Esophagus (tissue), 2 donors: ENCODE measurements around the gene PLXNA2. TPM values are rescaled to one million over a fixed set of nuclear protein-coding genes. Genes with fewer than 3 reads are reported as not detected.

Experiments used
- H3K27ac ChIP-seq, 2 donors: one replicate each; pipeline ENCODE4 v1.5.1; 2013; ENCODE audit warnings: low read depth in 2 of 2, mild to moderate bottlenecking in 2 of 2, inconsistent platforms in 1 of 2, low read length in 1 of 2, moderate library complexity in 1 of 2
- H3K27me3 ChIP-seq, 2 donors: one replicate each; pipeline ENCODE4 v1.6.1; 2013; ENCODE audit warnings: low read length in 2 of 2, control low read depth in 1 of 2, mild to moderate bottlenecking in 1 of 2; ENCODE audit not compliant: insufficient read depth in 2 of 2, control insufficient read depth in 1 of 2
- H3K36me3 ChIP-seq, 2 donors: one replicate each; pipeline ENCODE4 v1.6.1; 2013; ENCODE audit warnings: low read length in 1 of 2; ENCODE audit not compliant: control insufficient read depth in 2 of 2, insufficient read depth in 2 of 2
- H3K4me1 ChIP-seq, 2 donors: one replicate each; pipeline ENCODE4 v1.6.1; 2013; ENCODE audit warnings: low read length in 1 of 2; ENCODE audit not compliant: control insufficient read depth in 2 of 2, insufficient read depth in 2 of 2
- H3K4me3 ChIP-seq, 2 donors: one replicate each; pipeline ENCODE4 v1.5.1; 2013; ENCODE audit warnings: low read length in 2 of 2, mild to moderate bottlenecking in 2 of 2, low read depth in 1 of 2, moderate library complexity in 1 of 2
- H3K9me3 ChIP-seq, 2 donors: one replicate each; pipeline ENCODE4 v1.6.1; 2013; ENCODE audit warnings: mild to moderate bottlenecking in 2 of 2, low read depth in 1 of 2, low read length in 1 of 2, moderate library complexity in 1 of 2; ENCODE audit not compliant: control insufficient read depth in 2 of 2, insufficient read depth in 1 of 2
- WGBS, 2 donors: extraction: QIAGEN DNeasy Blood & Tissue Kit; methylation state at CpG; one replicate each; pipeline ENCODE4 v1.1.7; 2013; 5-methylcytosine and 5-hydroxymethylcytosine counted together
- polyA plus RNA-seq, 2 donors: library from polyadenylated mRNA; stranded (reverse); fragments of 200-250 nt; gene quantifications; one replicate each; pipeline ENCODE4 v1.2.3, GENCODE V29; 2013
- donor health status: healthy with polysubstance abuse.
- donor health status: Bipolar disorder and iron deficiency.

PLXNA2 gene
- polyA plus RNA-seq, 2 donors: 12.6 to 25.5 TPM

DNA sequence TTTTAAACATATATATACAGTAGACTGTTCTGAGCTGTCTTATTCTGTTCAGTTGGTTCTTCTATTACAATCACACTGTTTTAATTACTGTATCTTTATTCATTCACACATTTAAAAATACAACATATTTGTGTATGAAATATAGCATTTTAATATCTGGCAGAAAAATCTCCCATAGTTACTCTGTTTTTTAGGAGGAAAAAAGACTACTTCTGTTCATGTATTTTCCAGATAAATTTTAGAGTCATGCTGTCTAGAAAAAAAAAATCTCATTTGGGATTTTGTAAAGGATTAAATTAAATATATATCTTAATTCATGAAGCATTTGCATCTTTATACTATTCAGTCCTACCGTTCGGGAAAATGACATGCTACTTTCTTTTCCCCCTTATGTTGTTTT is 231.5 kb downstream of the PLXNA2 start:
- Histone ChIP-seq H3K36me3 (no peaks in the 10 kb centered on the region), H3K27ac (no peak overlapping the region), H3K27me3 (no peaks in the 10 kb centered on the region), H3K4me3 (no peak overlapping the region), H3K4me1 (no peaks in the 10 kb centered on the region), H3K9me3 (no peaks in the 10 kb centered on the region)
- 45 to 49% methylated on average over 2 of the region's 2 CpGs for WGBS, 2 donors

DNA sequence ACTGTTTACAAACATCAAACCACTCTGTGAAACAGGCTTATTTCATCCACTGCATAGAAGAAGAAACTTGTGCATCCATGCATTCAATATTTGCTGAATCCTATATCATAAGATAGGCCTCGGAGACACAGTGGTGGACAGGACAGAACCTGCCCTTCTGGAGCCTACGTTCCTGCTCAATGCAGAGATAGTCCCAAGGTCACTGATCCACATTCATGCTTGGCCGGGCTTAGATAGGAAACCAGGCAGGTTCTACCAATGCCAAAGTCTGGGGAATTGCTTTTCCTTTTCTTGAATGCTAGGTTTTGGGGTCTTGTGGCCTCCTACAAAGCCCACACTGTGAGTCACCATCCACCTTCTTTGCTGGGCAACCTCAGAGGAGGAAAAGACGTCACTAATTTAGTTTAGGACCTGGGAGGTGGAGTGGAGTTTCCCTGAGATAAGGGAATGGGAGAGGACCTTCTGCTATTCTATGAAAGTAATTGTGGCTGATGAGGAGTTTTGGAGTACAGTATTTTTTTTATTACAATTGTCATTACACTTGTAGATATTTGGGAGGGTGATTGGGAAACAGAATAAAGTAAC is 233.6 kb downstream of the PLXNA2 start:
- H3K27me3 ChIP-seq: no peaks in the 10 kb centered on the region
- WGBS, 2 donors: 61 to 77% methylated on average over 4 of the region's 4 CpGs

GRCh38 chr1:208009706-208010444 is 234.3 kb downstream of the PLXNA2 start:
- no peaks in the 10 kb centered on the region for H3K9me3 ChIP-seq
- no peak overlapping the region for H3K27ac ChIP-seq
- no peak overlapping the region for H3K4me3 ChIP-seq
- H3K36me3 ChIP-seq: no peaks in the 10 kb centered on the region
- no peaks in the 10 kb centered on the region for H3K4me1 ChIP-seq
- no peaks in the 10 kb centered on the region for H3K27me3 ChIP-seq
- 85 to 91% methylated on average over 12 of the region's 12 CpGs for WGBS, 2 donors

More for the DNA sequence above, 233.6 kb downstream of the PLXNA2 start:
- Histone ChIP-seq H3K9me3 (no peaks in the 10 kb centered on the region), H3K4me3 (no peak overlapping the region), H3K4me1 (no peaks in the 10 kb centered on the region), H3K27ac (no peak overlapping the region), H3K36me3 (no peaks in the 10 kb centered on the region)

DNA sequence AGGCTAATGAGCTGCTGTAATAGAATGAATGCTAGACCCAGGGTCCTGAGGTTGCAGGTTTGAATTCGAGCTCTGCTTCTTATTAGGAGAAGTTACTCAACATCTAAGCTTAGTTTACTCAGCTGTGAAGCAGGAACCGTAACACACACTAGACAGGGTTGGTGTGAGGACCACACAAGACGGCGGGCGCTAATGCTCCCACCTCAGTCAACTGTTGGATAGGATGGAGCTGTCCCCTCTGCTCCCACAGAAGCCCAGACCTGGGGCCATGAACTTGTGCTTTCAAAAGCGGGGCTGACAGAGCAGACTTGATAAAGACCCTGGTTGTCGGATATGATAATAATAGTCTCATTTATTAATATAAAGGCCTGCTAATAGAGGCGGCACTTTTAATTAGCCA is 234.9 kb downstream of the PLXNA2 start:
- no peaks in the 10 kb centered on the region for H3K36me3 ChIP-seq

DNA sequence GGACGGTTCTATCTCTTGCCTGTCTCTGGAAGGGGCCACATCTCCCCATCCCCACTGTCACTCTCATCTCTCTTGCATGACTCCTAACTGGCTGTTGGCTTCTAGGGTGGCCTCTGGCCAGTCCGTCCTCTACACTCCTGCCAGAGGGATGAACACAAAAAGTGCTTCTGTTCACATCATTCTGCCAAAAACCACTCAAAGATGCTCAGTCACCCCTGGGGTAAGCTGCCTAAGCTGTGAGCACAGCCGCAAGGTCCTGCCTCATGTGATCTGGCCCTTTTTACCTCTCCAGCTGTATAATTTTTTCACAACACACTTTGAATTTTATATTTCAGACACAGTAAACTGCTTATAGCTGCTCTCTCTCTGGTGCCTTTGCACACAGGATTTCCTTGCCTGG is 235.7 kb downstream of the PLXNA2 start:
- no peaks in the 10 kb centered on the region for H3K9me3 ChIP-seq
- H3K4me1 ChIP-seq: no peaks in the 10 kb centered on the region
- H3K36me3 ChIP-seq: no peaks in the 10 kb centered on the region
- H3K27ac ChIP-seq: no peak overlapping the region
- no peaks in the 10 kb centered on the region for H3K27me3 ChIP-seq
- H3K4me3 ChIP-seq: no peak overlapping the region
- WGBS, 2 donors: 89 to 91% methylated on average over 3 of the region's 3 CpGs

More for the DNA sequence above, 234.9 kb downstream of the PLXNA2 start:
- no peaks in the 10 kb centered on the region for H3K9me3 ChIP-seq
- H3K4me1 ChIP-seq: no peaks in the 10 kb centered on the region
- 94 to 95% methylated on average over 8 of the region's 8 CpGs for WGBS, 2 donors
- H3K27ac ChIP-seq: no peak overlapping the region
- H3K27me3 ChIP-seq: no peaks in the 10 kb centered on the region
- H3K4me3 ChIP-seq: no peak overlapping the region

DNA sequence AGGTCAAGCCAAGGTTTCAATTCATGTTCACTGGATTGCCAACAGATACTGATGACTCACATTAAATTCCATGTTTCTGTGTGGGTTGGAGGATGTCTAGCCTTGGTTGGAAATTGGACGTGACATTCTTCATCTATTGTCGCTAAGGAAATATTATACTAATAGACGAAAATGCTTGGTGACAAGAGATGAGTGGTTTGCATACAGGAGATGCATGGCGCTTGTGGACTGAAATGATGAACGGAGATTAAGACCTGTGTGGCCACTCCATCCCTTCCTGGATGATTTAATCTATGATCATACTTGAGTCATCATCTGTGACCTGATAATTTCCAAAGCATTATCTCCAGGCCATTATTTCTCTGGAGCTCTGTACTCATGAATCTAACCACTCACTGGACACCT is 236.2 kb downstream of the PLXNA2 start:
- WGBS, 2 donors: 74 to 81% methylated on average over 5 of the region's 5 CpGs

GRCh38 chr1:208007319-208007937 is 236.8 kb downstream of the PLXNA2 start:
- WGBS, 2 donors: 71 to 80% methylated on average over 3 of the region's 3 CpGs
- no peaks in the 10 kb centered on the region for H3K9me3 ChIP-seq
- no peak overlapping the region for H3K27ac ChIP-seq
- H3K36me3 ChIP-seq: no peaks in the 10 kb centered on the region
- H3K4me1 ChIP-seq: no peaks in the 10 kb centered on the region
- H3K4me3 ChIP-seq: no peak overlapping the region
- H3K27me3 ChIP-seq: no peaks in the 10 kb centered on the region

More for the DNA sequence above, 236.2 kb downstream of the PLXNA2 start:
- Histone ChIP-seq H3K4me3 (no peak overlapping the region), H3K4me1 (no peaks in the 10 kb centered on the region), H3K9me3 (no peaks in the 10 kb centered on the region), H3K36me3 (no peaks in the 10 kb centered on the region), H3K27ac (no peak overlapping the region), H3K27me3 (no peaks in the 10 kb centered on the region)

DNA sequence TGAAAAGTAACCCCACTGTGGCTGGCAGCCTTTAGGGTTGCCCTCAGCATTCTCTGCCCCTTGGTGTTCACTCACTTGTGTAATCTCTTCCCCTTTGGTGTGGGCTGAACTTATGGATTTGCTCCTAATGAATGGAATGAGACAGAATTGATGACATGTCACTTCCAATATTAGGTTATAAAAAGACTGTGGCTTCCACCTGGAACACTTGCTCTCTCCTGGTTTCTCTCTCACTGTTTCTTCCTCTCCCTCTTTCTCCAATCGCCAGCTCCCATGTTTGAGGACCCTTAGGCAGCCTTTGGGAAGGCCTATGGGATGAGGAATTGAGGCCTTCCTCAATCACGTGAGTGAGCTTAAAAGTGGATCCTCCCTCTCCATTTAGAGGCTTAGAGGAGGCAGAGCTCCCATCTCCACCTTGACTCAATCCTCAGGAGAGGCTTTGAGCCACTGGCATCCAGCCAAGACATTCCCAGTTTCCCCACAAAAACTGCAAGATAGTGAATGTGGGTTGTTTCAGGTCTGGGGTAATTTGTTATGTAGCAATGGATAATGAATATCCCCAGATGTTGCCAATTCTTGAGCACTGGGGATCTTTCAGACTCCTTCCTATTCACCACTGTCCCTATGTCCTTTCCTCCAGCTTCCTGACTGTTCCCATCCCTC is 237.8 kb downstream of the PLXNA2 start:
- Histone ChIP-seq H3K27me3 (no peaks in the 10 kb centered on the region), H3K36me3 (no peaks in the 10 kb centered on the region), H3K27ac (no peak overlapping the region), H3K4me1 (no peaks in the 10 kb centered on the region), H3K4me3 (no peak overlapping the region), H3K9me3 (no peaks in the 10 kb centered on the region)
- 89 to 96% methylated on average over 2 of the region's 2 CpGs for WGBS, 2 donors

GRCh38 chr1:208004851-208005250 is 239.3 kb downstream of the PLXNA2 start:
- no peaks in the 10 kb centered on the region for H3K27me3 ChIP-seq
- H3K27ac ChIP-seq: no peak overlapping the region
- no peaks in the 10 kb centered on the region for H3K9me3 ChIP-seq
- H3K36me3 ChIP-seq: no peaks in the 10 kb centered on the region
- 52 to 70% methylated on average over 3 of the region's 3 CpGs for WGBS, 2 donors
- H3K4me3 ChIP-seq: no peak overlapping the region
- no peaks in the 10 kb centered on the region for H3K4me1 ChIP-seq
